K562 (cell line): ENCODE results near the gene NOL11. TPM values are rescaled to one million over a fixed set of nuclear protein-coding genes. Genes with fewer than 3 reads are reported as not detected.
A peak's percentile ranks its signal among the peaks of the same experiment; 100 is the strongest.

Experiments
- BACH1 ChIP-seq: fragments of 200-800 bp; sonication (Bioruptor generic); IDR thresholded peaks from 2 replicates; pipeline ENCODE4 v1.6.1; 2016; ENCODE audit warnings: missing genetic modification characterization, missing compliant biosample characterization
- BRD4 ChIP-seq: fragments of 200-600 bp; sonication (generic); IDR thresholded peaks from 2 replicates; pipeline ENCODE4 v1.6.1; 2017; ENCODE audit warnings: inconsistent platforms
- FOSL1 ChIP-seq: fragments of 200-800 bp; sonication (Bioruptor generic); conservative IDR thresholded peaks from 2 replicates; pipeline ENCODE4 v1.6.1; 2016; ENCODE audit warnings: missing genetic modification characterization, missing compliant biosample characterization
- NR2F6 ChIP-seq: fragments of 450-650 bp; formaldehyde crosslinking; IDR thresholded peaks from 2 replicates; pipeline ENCODE4 v1.4.0; 2020; ENCODE audit warnings: mild to moderate bottlenecking
- TCF7 ChIP-seq: sonication (generic); IDR thresholded peaks from 2 replicates; pipeline ENCODE4 v1.6.1; 2016; ENCODE audit warnings: antibody characterized with exemption, borderline replicate concordance
- polyA plus RNA-seq, 8 experiments: library from polyadenylated mRNA; depleted of rRNA in 4 of 8; stranded (reverse) in 5 of 8; unstranded in 3 of 8; fragments of >200 nt; fragmentation: Nextera tagmentation in 2 of 8; fragmentation: Illumina TruSeq in 1 of 8; extraction: Ambion mirVana in 2 of 8; extraction: Trizol in 1 of 8; gene quantifications; 2 replicates each; pipeline versions ENCODE4 v1.2.1 to v1.2.3, GENCODE V29; 2011 to 2014; ENCODE audit warnings: inconsistent platforms in 1 of 8, missing spikeins in 1 of 8
- total RNA-seq, 7 experiments: library from RNA; depleted of rRNA in 6 of 7; stranded (reverse); fragments of >200 nt in 6 of 7; fragmentation: Illumina TruSeq in 2 of 7; extraction: Trizol in 2 of 7; gene quantifications; 2 replicates each; pipeline versions ENCODE4 v1.2.1 to v1.2.3, GENCODE V29; 2011 to 2021; ENCODE audit warnings: low replicate concordance in 1 of 7
- TF ChIP-seq, protein P1 (sequence below): sonication (generic); formaldehyde crosslinking; IDR thresholded peaks from 2 replicates; pipeline ENCODE4 v1.8.0; 2023; ENCODE audit warnings: mild to moderate bottlenecking, missing genetic modification reagents
- TF ChIP-seq, protein P2 (sequence below): fragments of 450-650 bp; IDR thresholded peaks from 2 replicates; pipeline ENCODE4 v1.6.1; 2018; ENCODE audit not compliant: partially characterized antibody
- TF ChIP-seq, protein P3 (sequence below): fragments of 250-450 bp; sonication (Bioruptor Pico); IDR thresholded peaks from 2 replicates; pipeline ENCODE4 v1.4.0; 2020
- TF ChIP-seq, protein P4 (sequence below): fragments of 450-650 bp; conservative IDR thresholded peaks from 2 replicates; pipeline ENCODE4 v1.6.1; 2016; ENCODE audit warnings: missing genetic modification characterization, low read depth, mild to moderate bottlenecking, missing compliant biosample characterization, moderate library complexity
- TF ChIP-seq, protein P5 (sequence below): fragments of 450-650 bp; IDR thresholded peaks from 2 replicates; pipeline ENCODE4 v1.6.1; 2016; ENCODE audit warnings: antibody characterized with exemption

NOL11 gene
- total and polyA plus RNA-seq, 9 of the 15 experiments (the other 6 are each of a cell fraction or from before 2014, with no cell fraction given), result 61.1 to 175 (median 121) TPM

DNA sequence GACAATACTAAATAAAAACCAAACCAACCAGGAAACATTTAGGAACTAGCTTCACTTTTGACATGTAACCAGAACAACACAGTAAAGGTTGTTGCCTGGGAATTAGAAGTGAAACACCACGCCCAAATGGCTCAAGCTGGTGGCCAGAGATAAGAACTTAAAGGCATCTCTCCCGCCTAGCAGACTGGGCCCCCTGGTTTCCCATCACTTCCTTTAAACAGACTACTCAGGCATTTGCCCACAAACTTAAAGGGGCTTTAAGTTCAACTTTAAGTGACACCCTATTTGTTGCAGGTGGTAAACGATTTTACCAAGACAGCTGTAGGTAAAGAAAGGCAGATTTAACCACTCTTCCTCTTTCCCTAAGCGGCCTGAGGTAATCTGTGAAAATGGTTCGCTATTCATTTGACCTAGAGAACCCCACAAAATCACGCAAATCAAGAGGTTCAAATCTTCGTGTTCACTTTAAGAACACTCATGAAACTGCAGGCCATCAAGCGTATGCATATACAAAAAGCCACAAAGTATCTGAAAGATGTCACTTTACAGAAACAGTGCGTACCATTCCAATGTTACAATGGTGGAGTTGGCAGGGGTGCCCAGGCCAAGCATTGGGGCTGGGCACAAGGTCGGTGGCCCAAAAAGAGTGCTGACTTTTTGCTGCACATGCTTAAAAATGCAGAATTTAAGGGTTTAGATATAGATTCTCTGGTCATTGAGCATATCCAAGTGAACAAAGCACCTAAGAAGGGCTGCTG is 66.8 kb downstream of the NOL11 start (continued):
- TF ChIP-seq, protein P1, sequence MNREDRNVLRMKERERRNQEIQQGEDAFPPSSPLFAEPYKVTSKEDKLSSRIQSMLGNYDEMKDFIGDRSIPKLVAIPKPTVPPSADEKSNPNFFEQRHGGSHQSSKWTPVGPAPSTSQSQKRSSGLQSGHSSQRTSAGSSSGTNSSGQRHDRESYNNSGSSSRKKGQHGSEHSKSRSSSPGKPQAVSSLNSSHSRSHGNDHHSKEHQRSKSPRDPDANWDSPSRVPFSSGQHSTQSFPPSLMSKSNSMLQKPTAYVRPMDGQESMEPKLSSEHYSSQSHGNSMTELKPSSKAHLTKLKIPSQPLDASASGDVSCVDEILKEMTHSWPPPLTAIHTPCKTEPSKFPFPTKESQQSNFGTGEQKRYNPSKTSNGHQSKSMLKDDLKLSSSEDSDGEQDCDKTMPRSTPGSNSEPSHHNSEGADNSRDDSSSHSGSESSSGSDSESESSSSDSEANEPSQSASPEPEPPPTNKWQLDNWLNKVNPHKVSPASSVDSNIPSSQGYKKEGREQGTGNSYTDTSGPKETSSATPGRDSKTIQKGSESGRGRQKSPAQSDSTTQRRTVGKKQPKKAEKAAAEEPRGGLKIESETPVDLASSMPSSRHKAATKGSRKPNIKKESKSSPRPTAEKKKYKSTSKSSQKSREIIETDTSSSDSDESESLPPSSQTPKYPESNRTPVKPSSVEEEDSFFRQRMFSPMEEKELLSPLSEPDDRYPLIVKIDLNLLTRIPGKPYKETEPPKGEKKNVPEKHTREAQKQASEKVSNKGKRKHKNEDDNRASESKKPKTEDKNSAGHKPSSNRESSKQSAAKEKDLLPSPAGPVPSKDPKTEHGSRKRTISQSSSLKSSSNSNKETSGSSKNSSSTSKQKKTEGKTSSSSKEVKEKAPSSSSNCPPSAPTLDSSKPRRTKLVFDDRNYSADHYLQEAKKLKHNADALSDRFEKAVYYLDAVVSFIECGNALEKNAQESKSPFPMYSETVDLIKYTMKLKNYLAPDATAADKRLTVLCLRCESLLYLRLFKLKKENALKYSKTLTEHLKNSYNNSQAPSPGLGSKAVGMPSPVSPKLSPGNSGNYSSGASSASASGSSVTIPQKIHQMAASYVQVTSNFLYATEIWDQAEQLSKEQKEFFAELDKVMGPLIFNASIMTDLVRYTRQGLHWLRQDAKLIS (CRISPR knock-in tag), result no peak
- TF ChIP-seq TCF7 (0 out of 2 replicates have a peak, but pooled peaks have one; percentile 72), BRD4 (0 out of 2 replicates have a peak, but pooled peaks have one; percentile 63), FOSL1 (peak; percentile 65), NR2F6 (CRISPR knock-in tag) (no peak), BACH1 (tag) (peak; percentile 65; the same call in 1 of the 2 replicates)
- TF ChIP-seq, protein P2, sequence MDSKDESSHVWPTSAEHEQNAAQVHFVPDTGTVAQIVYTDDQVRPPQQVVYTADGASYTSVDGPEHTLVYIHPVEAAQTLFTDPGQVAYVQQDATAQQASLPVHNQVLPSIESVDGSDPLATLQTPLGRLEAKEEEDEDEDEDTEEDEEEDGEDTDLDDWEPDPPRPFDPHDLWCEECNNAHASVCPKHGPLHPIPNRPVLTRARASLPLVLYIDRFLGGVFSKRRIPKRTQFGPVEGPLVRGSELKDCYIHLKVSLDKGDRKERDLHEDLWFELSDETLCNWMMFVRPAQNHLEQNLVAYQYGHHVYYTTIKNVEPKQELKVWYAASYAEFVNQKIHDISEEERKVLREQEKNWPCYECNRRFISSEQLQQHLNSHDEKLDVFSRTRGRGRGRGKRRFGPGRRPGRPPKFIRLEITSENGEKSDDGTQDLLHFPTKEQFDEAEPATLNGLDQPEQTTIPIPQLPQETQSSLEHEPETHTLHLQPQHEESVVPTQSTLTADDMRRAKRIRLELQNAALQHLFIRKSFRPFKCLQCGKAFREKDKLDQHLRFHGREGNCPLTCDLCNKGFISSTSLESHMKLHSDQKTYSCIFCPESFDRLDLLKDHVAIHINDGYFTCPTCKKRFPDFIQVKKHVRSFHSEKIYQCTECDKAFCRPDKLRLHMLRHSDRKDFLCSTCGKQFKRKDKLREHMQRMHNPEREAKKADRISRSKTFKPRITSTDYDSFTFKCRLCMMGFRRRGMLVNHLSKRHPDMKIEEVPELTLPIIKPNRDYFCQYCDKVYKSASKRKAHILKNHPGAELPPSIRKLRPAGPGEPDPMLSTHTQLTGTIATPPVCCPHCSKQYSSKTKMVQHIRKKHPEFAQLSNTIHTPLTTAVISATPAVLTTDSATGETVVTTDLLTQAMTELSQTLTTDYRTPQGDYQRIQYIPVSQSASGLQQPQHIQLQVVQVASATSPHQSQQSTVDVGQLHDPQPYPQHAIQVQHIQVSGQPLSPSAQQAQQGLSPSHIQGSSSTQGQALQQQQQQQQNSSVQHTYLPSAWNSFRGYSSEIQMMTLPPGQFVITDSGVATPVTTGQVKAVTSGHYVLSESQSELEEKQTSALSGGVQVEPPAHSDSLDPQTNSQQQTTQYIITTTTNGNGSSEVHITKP, result peak; percentile 91
- TF ChIP-seq, protein P3, sequence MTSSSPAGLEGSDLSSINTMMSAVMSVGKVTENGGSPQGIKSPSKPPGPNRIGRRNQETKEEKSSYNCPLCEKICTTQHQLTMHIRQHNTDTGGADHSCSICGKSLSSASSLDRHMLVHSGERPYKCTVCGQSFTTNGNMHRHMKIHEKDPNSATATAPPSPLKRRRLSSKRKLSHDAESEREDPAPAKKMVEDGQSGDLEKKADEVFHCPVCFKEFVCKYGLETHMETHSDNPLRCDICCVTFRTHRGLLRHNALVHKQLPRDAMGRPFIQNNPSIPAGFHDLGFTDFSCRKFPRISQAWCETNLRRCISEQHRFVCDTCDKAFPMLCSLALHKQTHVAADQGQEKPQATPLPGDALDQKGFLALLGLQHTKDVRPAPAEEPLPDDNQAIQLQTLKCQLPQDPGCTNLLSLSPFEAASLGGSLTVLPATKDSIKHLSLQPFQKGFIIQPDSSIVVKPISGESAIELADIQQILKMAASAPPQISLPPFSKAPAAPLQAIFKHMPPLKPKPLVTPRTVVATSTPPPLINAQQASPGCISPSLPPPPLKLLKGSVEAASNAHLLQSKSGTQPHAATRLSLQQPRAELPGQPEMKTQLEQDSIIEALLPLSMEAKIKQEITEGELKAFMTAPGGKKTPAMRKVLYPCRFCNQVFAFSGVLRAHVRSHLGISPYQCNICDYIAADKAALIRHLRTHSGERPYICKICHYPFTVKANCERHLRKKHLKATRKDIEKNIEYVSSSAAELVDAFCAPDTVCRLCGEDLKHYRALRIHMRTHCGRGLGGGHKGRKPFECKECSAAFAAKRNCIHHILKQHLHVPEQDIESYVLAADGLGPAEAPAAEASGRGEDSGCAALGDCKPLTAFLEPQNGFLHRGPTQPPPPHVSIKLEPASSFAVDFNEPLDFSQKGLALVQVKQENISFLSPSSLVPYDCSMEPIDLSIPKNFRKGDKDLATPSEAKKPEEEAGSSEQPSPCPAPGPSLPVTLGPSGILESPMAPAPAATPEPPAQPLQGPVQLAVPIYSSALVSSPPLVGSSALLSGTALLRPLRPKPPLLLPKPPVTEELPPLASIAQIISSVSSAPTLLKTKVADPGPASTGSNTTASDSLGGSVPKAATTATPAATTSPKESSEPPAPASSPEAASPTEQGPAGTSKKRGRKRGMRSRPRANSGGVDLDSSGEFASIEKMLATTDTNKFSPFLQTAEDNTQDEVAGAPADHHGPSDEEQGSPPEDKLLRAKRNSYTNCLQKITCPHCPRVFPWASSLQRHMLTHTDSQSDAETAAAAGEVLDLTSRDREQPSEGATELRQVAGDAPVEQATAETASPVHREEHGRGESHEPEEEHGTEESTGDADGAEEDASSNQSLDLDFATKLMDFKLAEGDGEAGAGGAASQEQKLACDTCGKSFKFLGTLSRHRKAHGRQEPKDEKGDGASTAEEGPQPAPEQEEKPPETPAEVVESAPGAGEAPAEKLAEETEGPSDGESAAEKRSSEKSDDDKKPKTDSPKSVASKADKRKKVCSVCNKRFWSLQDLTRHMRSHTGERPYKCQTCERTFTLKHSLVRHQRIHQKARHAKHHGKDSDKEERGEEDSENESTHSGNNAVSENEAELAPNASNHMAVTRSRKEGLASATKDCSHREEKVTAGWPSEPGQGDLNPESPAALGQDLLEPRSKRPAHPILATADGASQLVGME (CRISPR knock-in tag), result no peak
- TF ChIP-seq, protein P4, sequence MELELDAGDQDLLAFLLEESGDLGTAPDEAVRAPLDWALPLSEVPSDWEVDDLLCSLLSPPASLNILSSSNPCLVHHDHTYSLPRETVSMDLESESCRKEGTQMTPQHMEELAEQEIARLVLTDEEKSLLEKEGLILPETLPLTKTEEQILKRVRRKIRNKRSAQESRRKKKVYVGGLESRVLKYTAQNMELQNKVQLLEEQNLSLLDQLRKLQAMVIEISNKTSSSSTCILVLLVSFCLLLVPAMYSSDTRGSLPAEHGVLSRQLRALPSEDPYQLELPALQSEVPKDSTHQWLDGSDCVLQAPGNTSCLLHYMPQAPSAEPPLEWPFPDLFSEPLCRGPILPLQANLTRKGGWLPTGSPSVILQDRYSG, result peak; percentile 72
- TF ChIP-seq, protein P5, sequence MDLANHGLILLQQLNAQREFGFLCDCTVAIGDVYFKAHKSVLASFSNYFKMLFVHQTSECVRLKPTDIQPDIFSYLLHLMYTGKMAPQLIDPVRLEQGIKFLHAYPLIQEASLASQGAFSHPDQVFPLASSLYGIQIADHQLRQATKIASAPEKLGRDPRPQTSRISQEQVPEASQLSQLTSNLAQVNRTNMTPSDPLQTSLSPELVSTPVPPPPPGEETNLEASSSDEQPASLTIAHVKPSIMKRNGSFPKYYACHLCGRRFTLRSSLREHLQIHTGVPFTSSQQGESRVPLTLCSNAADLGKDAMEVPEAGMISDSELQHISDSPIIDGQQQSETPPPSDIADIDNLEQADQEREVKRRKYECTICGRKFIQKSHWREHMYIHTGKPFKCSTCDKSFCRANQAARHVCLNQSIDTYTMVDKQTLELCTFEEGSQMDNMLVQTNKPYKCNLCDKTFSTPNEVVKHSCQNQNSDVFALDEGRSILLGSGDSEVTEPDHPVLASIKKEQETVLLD, result 0 out of 2 replicates have a peak, but pooled peaks have one; percentile 37
